WTC11 (cell line): ENCODE measurements around the gene MAP3K5. TPM values are rescaled to one million over a fixed set of nuclear protein-coding genes. Genes with fewer than 3 reads are reported as not detected.

Experiments
- ATAC-seq: fragments of 200-7000 bp; cut with Tn5 transposase; 2 replicates; pipeline ENCODE4 v1.10.0; 2021; ENCODE audit warnings: mild to moderate bottlenecking, moderate library complexity
- CTCF ChIA-PET: fragments of 300-600 bp; sonication (Branson Sonifier 250); formaldehyde crosslinking; loops from one replicate; lab custom pipeline; 2021; ENCODE audit warnings: antibody characterized with exemption; lab: Charles Lee
- POLR2A ChIA-PET: fragments of 350-600 bp; sonication (Branson Sonifier 250); formaldehyde crosslinking; loops from one replicate; lab custom pipeline; 2021; ENCODE audit warnings: antibody characterized with exemption; lab: Charles Lee
- DNase-seq: peaks from one replicate; pipeline ENCODE4 v3.0.0; 2021; ENCODE audit warnings: low spot score
- H3K27ac Mint-ChIP-seq: 2 replicates; pipeline ENCODE4 v1.8.0; 2021; ENCODE audit warnings: mixed read lengths
- H3K27me3 Mint-ChIP-seq: 2 replicates; pipeline ENCODE4 v1.8.0; 2021; ENCODE audit warnings: low read depth, mild to moderate bottlenecking, moderate library complexity, mixed read lengths
- H3K36me3 Mint-ChIP-seq: 2 replicates; pipeline ENCODE4 v1.8.0; 2021; ENCODE audit warnings: mixed read lengths
- H3K4me1 Mint-ChIP-seq: 2 replicates; pipeline ENCODE4 v1.8.0; 2022; ENCODE audit warnings: mixed read lengths
- H3K4me3 Mint-ChIP-seq: 2 replicates; pipeline ENCODE4 v1.8.0; 2021; ENCODE audit warnings: mild to moderate bottlenecking, moderate library complexity, mixed read lengths
- H3K9me3 Mint-ChIP-seq: 2 replicates; pipeline ENCODE4 v1.8.0; 2021; ENCODE audit warnings: mixed read lengths
- CREM ChIP-seq: sonication (generic); formaldehyde crosslinking; IDR thresholded peaks from 2 replicates; pipeline ENCODE4 v1.8.1; 2022; ENCODE audit warnings: mild to moderate bottlenecking, missing genetic modification reagents, moderate library complexity
- CTCF ChIP-seq: fragments of 200-600 bp; IDR thresholded peaks from 2 replicates; pipeline ENCODE4 v1.8.0; 2022; ENCODE audit warnings: antibody characterized with exemption
- FOXK1 ChIP-seq: sonication (generic); formaldehyde crosslinking; IDR thresholded peaks from 2 replicates; pipeline ENCODE4 v1.8.0; 2022; ENCODE audit warnings: mild to moderate bottlenecking, moderate library complexity, missing genetic modification reagents
- FOXP4 ChIP-seq: sonication (generic); formaldehyde crosslinking; IDR thresholded peaks from 2 replicates; pipeline ENCODE4 v1.8.0; 2022; ENCODE audit warnings: mild to moderate bottlenecking, missing genetic modification reagents
- GABPB1 ChIP-seq: sonication (generic); formaldehyde crosslinking; IDR thresholded peaks from 2 replicates; pipeline ENCODE4 v1.8.1; 2023; ENCODE audit warnings: mild to moderate bottlenecking, missing genetic modification reagents
- MYBL2 ChIP-seq: sonication (generic); formaldehyde crosslinking; IDR thresholded peaks from 2 replicates; pipeline ENCODE4 v1.8.1; 2023; ENCODE audit warnings: mild to moderate bottlenecking, moderate library complexity, missing genetic modification reagents
- NR3C1 ChIP-seq: sonication (generic); formaldehyde crosslinking; conservative IDR thresholded peaks from 2 replicates; pipeline ENCODE4 v1.8.1; 2023; ENCODE audit warnings: low read depth, mild to moderate bottlenecking, missing genetic modification reagents
- SOX15 ChIP-seq: fragments of 250-450 bp; sonication (Bioruptor Pico); IDR thresholded peaks from 2 replicates; pipeline ENCODE4 v1.9.0; 2021; ENCODE audit warnings: mild to moderate bottlenecking
- TP53 ChIP-seq: sonication (generic); formaldehyde crosslinking; IDR thresholded peaks from 2 replicates; pipeline ENCODE4 v1.8.1; 2023; ENCODE audit warnings: mild to moderate bottlenecking, missing genetic modification reagents
- ZBTB21 ChIP-seq: sonication (generic); formaldehyde crosslinking; IDR thresholded peaks from 2 replicates; pipeline ENCODE4 v1.8.1; 2023; ENCODE audit warnings: mild to moderate bottlenecking, missing genetic modification reagents, borderline replicate concordance
- ZMAT4 ChIP-seq: fragments of 250-450 bp; sonication (Bioruptor Pico); IDR thresholded peaks from 2 replicates; pipeline ENCODE4 v1.9.0; 2021; ENCODE audit warnings: mild to moderate bottlenecking
- ZNF317 ChIP-seq: sonication (generic); formaldehyde crosslinking; IDR thresholded peaks from 2 replicates; pipeline ENCODE4 v1.8.1; 2023; ENCODE audit warnings: low read depth, mild to moderate bottlenecking, moderate library complexity, missing genetic modification reagents, borderline replicate concordance
- total RNA-seq: library from RNA; stranded (reverse); gene quantifications from 3 replicates; pipeline ENCODE4 v1.2.3, GENCODE V29; 2021
- TF ChIP-seq, protein P1 (sequence below): sonication (generic); formaldehyde crosslinking; IDR thresholded peaks from 2 replicates; pipeline ENCODE4 v1.8.0; 2022; ENCODE audit warnings: mild to moderate bottlenecking, missing genetic modification reagents
- TF ChIP-seq, protein P2 (sequence below): sonication (generic); formaldehyde crosslinking; IDR thresholded peaks from 2 replicates; pipeline ENCODE4 v1.8.1; 2022; ENCODE audit warnings: missing genetic modification reagents, borderline replicate concordance
- TF ChIP-seq, protein P3 (sequence below): sonication (generic); formaldehyde crosslinking; conservative IDR thresholded peaks from 2 replicates; pipeline ENCODE4 v1.8.1; 2023; ENCODE audit warnings: mild to moderate bottlenecking, low read depth, missing genetic modification reagents, moderate library complexity
- TF ChIP-seq, protein P4 (sequence below): fragments of 250-450 bp; sonication (Bioruptor Pico); IDR thresholded peaks from 2 replicates; pipeline ENCODE4 v1.8.0; 2021; ENCODE audit warnings: mild to moderate bottlenecking

MAP3K5 gene
- total RNA-seq, 1 experiment from 2014 or later: 1.6 TPM

- H3K4me1 Mint-ChIP-seq: no peaks in the 10 kb centered on the region
- H3K4me3 Mint-ChIP-seq: no peak overlapping the region
- ChIA-PET POLR2A (interaction anchor here (0.5 kb wide), 1 partner anchor 14 kb away, joined by 3 read pairs; no protein-coding TSS in a partner anchor), CTCF (interaction anchor here (1.7 kb wide), 1 partner anchor 22 kb away, joined by 8 read pairs; no protein-coding TSS in a partner anchor)
- no peak overlapping the region for H3K27ac Mint-ChIP-seq
- TF ChIP-seq FOXP4 (CRISPR knock-in tag) (no peak), ZNF317 (CRISPR knock-in tag) (no peak), ZMAT4 (no peak), MYBL2 (CRISPR knock-in tag) (no peak), CTCF (no peak), FOXK1 (CRISPR knock-in tag) (no peak), SOX15 (no peak)
- TF ChIP-seq, protein P1, sequence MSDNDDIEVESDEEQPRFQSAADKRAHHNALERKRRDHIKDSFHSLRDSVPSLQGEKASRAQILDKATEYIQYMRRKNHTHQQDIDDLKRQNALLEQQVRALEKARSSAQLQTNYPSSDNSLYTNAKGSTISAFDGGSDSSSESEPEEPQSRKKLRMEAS (CRISPR knock-in tag): no peak
- TF ChIP-seq, protein P2, sequence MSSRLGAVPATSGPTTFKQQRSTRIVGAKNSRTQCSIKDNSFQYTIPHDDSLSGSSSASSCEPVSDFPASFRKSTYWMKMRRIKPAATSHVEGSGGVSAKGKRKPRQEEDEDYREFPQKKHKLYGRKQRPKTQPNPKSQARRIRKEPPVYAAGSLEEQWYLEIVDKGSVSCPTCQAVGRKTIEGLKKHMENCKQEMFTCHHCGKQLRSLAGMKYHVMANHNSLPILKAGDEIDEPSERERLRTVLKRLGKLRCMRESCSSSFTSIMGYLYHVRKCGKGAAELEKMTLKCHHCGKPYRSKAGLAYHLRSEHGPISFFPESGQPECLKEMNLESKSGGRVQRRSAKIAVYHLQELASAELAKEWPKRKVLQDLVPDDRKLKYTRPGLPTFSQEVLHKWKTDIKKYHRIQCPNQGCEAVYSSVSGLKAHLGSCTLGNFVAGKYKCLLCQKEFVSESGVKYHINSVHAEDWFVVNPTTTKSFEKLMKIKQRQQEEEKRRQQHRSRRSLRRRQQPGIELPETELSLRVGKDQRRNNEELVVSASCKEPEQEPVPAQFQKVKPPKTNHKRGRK (CRISPR knock-in tag): no peak
- H3K27me3 Mint-ChIP-seq: no peaks in the 10 kb centered on the region
- H3K9me3 Mint-ChIP-seq: no peaks in the 10 kb centered on the region
- DNase-seq (no peak), ATAC-seq (no peak)
- no peaks in the 10 kb centered on the region for H3K36me3 Mint-ChIP-seq
Measured at GRCh38 chr6:136666041-136666440, 126.2 kb downstream of the MAP3K5 start.

DNA sequence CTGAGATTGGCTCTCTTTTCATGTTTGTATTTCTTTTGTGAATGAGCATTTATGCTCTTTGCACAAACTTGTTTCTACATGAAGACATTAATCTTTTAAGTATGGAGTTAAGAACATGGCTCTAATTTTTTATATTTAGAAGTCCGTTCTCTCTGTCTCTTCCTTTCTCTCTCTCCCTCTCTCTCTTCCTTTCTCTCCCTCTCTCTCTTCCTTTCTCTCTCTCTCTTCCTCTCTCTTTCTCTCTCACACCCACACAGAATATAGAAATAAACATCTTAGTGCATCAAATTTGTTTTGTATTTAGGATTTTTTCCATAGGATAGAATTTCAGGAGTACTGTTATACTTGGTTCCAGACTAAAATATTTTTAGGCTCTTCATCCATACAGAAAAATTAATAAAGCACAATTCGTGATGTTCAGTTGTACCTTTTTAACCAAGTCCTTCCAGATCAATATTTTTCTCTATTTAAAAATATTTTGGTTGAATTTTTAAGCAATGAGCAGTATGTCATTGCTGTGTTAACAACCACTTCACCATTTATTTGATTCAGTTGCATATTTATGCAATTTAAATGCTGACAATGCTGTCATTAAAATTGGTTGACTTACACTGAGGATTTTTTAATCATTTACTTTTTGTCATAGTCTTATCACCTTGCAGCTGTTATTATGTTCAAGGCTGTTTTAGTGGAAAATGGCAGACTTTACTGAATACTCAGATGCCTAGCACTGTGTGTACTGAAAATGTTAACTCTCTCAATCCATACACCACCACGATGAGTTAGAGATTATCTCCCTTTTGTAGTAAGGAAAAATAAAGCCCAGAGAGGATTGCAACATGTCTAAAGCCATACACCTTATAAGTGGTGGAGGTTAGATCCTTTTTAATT is 129.7 kb downstream of the MAP3K5 start:
- POLR2A ChIA-PET: no interaction called here
- DNase-seq (no peak), ATAC-seq (no peak)
- Mint-ChIP-seq H3K27ac (no peak overlapping the region), H3K4me1 (no peaks in the 10 kb centered on the region), H3K9me3 (no peaks in the 10 kb centered on the region), H3K27me3 (no peaks in the 10 kb centered on the region), H3K36me3 (no peaks in the 10 kb centered on the region)
- TF ChIP-seq NR3C1 (CRISPR knock-in tag): no peak
- TF ChIP-seq ZBTB21 (CRISPR knock-in tag): no peak
- TF ChIP-seq TP53 (CRISPR knock-in tag): no peak
- TF ChIP-seq, all 79 proteins: peak for 0
- no peak overlapping the region for H3K4me3 Mint-ChIP-seq
- CTCF ChIA-PET: interaction anchor here (0.6 kb wide), 1 partner anchor 83 kb away, joined by 4 read pairs; no protein-coding TSS in a partner anchor

GRCh38 chr6:136660727-136661126 is 131.6 kb downstream of the MAP3K5 start:
- Mint-ChIP-seq H3K4me3 (no peak overlapping the region), H3K36me3 (no peaks in the 10 kb centered on the region), H3K9me3 (no peaks in the 10 kb centered on the region), H3K4me1 (no peaks in the 10 kb centered on the region), H3K27me3 (no peaks in the 10 kb centered on the region), H3K27ac (no peak overlapping the region)
- no peak for ATAC-seq
- CTCF ChIA-PET: no interaction called here
- POLR2A ChIA-PET: no interaction called here
- no peak for DNase-seq
- TF ChIP-seq, protein P3, sequence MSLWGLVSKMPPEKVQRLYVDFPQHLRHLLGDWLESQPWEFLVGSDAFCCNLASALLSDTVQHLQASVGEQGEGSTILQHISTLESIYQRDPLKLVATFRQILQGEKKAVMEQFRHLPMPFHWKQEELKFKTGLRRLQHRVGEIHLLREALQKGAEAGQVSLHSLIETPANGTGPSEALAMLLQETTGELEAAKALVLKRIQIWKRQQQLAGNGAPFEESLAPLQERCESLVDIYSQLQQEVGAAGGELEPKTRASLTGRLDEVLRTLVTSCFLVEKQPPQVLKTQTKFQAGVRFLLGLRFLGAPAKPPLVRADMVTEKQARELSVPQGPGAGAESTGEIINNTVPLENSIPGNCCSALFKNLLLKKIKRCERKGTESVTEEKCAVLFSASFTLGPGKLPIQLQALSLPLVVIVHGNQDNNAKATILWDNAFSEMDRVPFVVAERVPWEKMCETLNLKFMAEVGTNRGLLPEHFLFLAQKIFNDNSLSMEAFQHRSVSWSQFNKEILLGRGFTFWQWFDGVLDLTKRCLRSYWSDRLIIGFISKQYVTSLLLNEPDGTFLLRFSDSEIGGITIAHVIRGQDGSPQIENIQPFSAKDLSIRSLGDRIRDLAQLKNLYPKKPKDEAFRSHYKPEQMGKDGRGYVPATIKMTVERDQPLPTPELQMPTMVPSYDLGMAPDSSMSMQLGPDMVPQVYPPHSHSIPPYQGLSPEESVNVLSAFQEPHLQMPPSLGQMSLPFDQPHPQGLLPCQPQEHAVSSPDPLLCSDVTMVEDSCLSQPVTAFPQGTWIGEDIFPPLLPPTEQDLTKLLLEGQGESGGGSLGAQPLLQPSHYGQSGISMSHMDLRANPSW (CRISPR knock-in tag): no peak
- TF ChIP-seq CREM: no peak
- no peak for TF ChIP-seq CTCF
- TF ChIP-seq, protein P4, sequence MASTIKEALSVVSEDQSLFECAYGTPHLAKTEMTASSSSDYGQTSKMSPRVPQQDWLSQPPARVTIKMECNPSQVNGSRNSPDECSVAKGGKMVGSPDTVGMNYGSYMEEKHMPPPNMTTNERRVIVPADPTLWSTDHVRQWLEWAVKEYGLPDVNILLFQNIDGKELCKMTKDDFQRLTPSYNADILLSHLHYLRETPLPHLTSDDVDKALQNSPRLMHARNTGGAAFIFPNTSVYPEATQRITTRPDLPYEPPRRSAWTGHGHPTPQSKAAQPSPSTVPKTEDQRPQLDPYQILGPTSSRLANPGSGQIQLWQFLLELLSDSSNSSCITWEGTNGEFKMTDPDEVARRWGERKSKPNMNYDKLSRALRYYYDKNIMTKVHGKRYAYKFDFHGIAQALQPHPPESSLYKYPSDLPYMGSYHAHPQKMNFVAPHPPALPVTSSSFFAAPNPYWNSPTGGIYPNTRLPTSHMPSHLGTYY (CRISPR knock-in tag): no peak
- no peak for TF ChIP-seq GABPB1 (CRISPR knock-in tag)
